Activated CD8-positive, alpha-beta memory T cell treated with anti-CD3 and anti-CD28 coated beads, Interleukin-2, amount 50 U/mL, for 48 hours (primary cell): ENCODE measurements around the gene PCDHA6.
"Not testable (repeated sequence)": the region's sequence is repeated elsewhere in the genome, so short reads cannot be mapped to it uniquely, and the experiment has no call there.

Source experiments
- DNase-seq: peaks from one replicate; pipeline ENCODE4 v3.0.0-alpha.2; 2020

PCDHA6 gene

DNA sequence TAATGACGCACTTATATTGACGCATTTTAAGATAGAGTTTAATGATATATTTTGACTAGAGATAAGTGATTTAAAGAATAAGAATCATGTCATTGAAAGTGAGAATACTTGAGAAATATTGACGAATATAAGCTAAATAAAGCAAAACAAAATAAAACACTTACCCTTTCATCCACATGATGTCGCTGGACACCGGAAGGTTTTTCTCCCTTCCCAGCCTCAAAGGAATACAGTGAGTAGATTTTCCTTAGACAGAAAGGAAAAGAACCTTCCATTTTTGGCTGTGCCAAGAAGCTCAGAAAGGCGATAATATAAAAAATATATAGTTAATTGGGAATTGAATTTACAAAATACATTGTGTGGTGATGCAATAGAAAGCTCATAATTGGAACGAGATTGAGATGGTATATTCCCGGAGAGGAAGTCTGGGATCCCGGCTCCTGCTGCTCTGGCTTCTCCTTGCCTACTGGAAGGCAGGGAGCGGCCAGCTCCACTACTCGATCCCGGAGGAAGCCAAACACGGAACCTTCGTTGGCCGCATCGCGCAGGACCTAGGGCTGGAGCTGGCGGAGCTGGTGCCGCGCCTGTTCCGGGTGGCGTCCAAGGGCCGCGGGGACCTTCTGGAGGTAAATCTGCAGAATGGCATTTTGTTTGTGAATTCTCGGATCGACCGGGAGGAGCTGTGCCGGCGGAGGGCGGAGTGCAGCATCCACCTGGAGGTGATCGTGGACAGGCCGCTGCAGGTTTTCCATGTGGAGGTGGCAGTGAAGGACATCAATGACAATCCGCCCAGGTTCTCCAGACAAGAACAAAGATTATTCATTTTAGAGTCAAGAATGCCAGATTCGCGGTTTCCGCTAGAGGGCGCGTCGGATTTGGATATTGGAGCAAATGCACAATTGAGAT, 6.1 kb upstream of the PCDHA6 start, which contains the start of gene PCDHA5:
PCDHA5 (plus strand) TSS at position 239 of the 906 bp plus-strand sequence.
- peak; percentile 66 for DNase-seq

DNA sequence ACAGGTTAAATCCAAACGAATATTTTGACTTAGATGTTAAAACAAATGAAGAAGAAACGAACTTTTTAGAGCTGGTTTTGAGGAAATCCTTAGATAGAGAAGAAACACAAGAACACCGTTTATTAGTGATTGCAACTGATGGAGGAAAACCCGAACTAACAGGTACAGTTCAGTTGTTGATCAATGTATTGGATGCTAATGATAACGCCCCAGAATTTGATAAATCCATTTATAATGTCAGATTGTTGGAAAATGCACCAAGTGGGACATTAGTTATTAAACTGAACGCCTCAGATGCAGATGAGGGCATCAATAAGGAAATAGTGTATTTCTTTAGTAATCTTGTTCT, 5.5 kb upstream of the PCDHA6 start:
- DNase-seq = no peak

DNA sequence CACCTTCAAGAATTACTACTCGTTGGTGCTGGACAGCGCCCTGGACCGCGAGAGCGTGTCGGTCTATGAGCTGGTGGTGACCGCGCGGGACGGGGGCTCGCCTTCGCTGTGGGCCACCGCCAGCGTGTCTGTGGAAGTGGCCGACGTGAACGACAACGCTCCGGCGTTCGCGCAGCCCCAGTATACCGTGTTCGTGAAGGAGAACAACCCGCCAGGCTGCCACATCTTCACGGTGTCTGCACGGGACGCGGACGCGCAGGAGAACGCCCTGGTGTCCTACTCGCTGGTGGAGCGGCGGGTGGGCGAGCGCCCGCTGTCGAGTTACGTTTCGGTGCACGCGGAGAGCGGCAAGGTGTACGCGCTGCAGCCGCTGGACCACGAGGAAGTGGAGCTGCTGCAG, 4.8 kb upstream of the PCDHA6 start:
- not testable (repeated sequence) for DNase-seq

GRCh38 chr5:140823475-140823874, 4.3 kb upstream of the PCDHA6 start:
- DNase-seq = no peak

- DNase-seq = no peak
These were observed 590 bp downstream of the PCDHA6 start for GRCh38 chr5:140828362-140828737.

DNA sequence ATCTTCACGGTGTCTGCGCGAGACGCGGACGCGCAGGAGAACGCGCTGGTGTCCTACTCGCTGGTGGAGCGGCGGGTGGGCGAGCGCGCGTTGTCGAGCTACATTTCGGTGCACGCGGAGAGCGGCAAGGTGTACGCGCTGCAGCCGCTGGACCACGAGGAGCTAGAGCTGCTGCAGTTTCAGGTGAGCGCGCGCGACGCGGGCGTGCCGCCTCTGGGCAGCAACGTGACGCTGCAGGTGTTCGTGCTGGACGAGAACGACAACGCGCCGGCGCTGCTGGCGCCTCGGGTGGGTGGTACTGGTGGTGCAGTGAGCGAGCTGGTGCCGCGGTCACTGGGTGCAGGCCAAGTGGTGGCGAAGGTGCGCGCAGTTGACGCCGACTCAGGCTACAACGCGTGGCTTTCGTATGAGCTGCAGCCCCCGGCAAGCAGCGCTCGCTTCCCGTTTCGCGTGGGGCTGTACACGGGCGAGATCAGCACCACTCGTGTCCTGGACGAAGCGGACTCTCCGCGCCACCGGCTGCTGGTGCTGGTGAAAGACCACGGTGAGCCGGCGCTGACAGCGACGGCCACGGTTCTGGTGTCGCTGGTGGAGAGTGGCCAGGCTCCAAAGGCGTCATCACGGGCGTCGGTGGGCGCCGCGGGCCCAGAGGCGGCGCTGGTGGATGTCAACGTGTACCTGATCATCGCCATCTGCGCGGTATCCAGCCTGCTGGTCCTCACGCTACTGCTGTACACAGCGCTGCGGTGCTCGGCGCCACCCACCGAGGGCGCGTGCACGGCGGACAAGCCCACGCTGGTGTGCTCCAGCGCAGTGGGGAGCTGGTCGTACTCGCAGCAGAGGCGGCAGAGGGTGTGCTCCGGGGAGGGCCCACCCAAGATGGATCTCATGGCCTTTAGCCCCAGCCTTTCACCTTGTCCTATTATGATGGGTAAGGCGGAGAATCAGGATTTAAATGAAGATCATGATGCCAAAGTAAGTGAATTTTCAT, 2.0 kb downstream of the PCDHA6 start:
- DNase-seq = not testable (repeated sequence)

- no peak for DNase-seq
These were observed 6.2 kb downstream of the PCDHA6 start, which contains the start of gene PCDHA7 for GRCh38 chr5:140833993-140834392. Gene PCDHA7, plus strand, starts transcription at chr5:140834269. Its CDS starts 115 bp downstream, at chr5:140834384.

- DNase-seq = not testable (repeated sequence)
These were observed 6.8 kb downstream of the PCDHA6 start for GRCh38 chr5:140834439-140835008.

DNA sequence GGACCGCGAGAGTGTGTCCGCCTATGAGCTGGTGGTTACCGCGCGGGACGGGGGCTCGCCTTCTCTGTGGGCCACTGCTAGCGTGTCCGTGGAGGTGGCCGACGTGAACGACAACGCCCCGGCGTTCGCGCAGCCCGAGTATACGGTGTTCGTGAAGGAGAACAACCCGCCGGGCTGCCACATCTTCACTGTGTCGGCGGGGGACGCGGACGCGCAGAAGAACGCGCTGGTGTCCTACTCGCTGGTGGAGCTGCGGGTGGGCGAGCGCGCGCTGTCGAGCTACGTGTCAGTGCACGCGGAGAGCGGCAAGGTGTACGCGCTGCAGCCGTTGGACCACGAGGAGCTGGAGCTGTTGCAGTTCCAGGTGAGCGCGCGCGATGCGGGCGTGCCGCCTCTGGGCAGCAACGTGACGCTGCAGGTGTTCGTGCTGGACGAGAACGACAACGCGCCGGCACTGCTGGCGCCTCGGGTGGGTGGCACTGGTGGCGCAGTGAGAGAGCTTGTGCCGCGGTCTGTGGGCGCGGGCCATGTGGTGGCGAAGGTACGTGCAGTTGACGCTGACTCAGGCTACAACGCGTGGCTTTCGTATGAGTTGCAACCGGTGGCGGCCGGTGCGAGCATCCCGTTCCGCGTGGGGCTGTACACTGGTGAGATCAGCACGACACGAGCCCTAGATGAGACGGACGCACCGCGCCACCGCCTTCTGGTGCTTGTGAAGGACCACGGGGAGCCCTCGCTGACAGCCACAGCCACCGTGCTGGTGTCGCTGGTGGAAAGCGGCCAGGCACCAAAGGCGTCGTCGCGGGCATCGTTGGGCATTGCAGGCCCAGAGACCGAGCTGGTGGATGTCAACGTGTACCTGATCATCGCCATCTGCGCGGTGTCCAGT, 8.1 kb downstream of the PCDHA6 start:
- no peak for DNase-seq

DNA sequence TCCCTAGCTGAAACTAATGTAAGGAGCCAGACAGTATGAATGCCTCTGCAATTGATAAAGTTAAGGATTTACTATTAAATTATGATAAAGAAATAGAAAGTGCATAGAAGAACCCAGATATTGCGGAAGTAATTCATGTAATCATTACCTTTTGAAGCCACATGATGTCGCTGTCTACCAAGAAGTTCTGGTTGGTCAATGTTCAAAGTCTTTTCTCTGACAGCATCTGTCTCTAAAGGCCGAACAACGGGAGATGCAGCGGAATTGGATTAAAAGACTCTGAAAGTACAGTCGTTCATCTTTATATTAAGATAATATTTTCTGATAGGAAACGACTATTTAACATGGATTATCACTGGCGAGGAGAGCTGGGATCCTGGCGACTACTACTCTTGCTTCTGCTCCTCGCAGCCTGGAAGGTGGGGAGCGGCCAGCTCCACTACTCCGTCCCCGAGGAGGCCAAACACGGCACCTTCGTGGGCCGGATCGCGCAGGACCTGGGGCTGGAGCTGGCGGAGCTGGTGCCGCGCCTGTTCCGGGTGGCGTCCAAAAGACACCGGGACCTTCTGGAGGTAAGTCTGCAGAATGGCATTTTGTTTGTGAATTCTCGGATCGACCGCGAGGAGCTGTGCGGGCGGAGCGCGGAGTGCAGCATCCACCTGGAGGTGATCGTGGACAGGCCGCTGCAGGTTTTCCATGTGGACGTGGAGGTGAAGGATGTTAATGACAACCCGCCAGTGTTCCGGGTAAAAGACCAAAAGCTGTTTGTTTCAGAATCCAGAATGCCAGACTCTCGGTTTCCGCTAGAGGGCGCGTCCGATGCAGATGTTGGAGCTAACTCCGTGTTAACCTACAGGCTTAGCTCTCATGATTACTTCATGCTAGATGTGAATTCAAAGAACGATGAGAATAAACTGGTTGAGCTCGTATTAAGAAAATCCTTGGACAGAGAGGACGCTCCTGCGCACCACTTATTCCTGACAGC, 13.5 kb downstream of the PCDHA6 start, which contains the start of gene PCDHA8:
PCDHA8 (plus strand) TSS at position 210 of the 985 bp plus-strand sequence; CDS start at position 345, 135 bp downstream.
- DNase-seq = peak; percentile 53

DNA sequence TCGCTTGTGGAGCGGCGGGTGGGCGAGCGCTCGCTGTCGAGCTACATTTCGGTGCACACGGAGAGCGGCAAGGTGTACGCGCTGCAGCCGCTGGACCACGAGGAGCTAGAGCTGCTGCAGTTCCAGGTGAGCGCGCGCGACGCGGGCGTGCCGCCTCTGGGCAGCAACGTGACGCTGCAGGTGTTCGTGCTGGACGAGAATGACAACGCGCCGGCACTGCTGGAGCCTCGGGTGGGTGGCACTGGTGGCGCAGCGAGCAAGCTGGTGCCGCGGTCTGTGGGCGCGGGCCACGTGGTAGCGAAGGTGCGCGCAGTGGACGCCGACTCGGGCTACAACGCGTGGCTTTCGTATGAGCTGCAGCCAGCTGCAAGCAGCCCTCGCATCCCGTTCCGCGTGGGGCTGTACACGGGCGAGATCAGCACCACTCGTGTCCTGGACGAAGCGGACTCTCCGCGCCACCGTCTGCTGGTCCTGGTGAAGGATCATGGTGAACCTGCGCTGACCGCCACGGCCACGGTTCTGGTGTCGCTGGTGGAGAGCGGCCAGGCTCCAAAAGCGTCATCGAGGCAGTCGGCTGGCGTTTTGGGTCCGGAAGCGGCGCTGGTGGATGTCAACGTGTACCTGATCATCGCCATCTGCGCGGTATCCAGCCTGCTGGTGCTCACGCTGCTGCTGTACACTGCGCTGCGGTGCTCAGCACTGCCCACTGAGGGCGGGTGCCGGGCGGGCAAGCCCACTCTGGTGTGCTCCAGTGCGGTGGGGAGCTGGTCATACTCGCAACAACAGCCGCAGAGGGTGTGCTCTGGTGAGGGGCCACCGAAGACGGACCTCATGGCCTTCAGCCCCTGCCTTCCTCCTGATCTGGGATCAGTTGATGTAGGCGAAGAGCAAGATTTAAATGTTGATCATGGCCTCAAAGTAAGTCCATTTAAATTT, 15.3 kb downstream of the PCDHA6 start:
- no peak for DNase-seq

DNA sequence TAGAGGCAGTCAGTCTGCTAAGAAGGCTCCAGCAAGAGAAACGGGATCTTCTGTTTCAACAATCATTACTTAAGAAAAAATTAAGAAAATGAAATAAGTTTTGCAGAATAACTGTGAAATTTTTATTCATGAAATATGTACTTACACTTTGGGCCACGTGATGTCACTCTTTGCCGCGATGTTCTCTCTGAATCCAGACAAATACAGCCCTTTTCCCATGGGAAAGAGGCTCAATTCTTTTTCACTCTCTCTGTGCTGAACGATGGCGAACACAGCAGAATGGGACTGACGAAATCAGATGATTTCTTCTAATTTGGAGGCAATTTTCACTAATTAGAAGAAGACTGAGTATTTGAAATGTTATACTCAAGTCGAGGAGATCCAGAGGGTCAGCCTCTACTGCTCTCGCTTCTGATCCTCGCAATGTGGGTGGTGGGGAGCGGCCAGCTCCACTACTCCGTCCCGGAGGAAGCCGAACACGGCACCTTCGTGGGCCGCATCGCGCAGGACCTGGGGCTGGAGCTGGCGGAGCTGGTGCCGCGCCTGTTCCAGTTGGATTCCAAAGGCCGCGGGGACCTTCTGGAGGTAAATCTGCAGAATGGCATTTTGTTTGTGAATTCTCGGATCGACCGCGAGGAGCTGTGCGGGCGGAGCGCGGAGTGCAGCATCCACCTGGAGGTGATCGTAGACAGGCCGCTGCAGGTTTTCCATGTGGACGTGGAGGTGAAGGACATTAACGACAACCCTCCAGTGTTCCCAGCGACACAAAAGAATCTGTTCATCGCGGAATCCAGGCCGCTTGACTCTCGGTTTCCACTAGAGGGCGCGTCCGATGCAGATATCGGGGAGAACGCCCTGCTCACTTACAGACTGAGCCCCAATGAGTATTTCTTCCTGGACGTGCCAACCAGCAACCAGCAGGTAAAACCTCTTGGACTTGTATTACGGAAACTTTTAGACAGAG, 20.7 kb downstream of the PCDHA6 start, which contains the start of gene PCDHA9:
PCDHA9 (plus strand) TSS at position 244 of the 964 bp plus-strand sequence; CDS start at position 358, 114 bp downstream.
- DNase-seq = not testable (repeated sequence)

- not testable (repeated sequence) for DNase-seq
These were observed 22.3 kb downstream of the PCDHA6 start for GRCh38 chr5:140849831-140850634.

DNA sequence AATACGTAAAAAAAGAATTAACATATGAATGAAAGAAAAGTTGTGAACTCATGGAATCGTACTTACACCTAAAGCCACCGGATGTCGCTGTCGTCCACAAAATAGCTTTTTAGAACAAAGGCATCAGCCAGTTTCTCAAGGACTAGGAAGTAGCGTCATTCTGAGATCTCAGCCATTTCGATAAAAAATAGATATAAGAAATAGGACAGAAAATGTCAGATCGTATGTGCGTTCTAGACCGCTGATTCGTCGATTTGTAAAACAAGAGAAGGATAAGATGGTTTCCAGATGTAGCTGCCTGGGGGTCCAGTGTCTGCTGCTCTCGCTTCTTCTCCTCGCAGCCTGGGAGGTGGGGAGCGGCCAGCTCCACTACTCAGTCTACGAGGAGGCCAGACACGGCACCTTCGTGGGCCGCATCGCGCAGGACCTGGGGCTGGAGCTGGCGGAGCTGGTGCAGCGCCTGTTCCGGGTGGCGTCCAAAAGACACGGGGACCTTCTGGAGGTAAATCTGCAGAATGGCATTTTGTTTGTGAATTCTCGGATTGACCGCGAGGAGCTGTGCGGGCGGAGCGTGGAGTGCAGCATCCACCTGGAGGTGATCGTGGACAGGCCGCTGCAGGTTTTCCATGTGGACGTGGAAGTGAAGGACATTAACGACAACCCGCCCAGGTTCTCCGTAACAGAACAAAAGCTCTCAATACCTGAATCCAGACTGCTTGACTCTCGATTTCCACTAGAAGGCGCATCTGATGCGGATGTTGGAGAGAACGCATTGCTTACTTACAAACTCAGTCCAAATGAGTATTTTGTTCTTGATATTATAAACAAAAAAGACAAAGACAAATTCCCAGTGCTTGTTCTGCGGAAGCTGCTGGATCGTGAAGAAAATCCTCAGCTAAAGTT, 28.3 kb downstream of the PCDHA6 start, which contains the start of gene PCDHA10:
PCDHA10 (plus strand) TSS at position 126 of the 903 bp plus-strand sequence; CDS start at position 278, 152 bp downstream.
- no peak for DNase-seq

DNA sequence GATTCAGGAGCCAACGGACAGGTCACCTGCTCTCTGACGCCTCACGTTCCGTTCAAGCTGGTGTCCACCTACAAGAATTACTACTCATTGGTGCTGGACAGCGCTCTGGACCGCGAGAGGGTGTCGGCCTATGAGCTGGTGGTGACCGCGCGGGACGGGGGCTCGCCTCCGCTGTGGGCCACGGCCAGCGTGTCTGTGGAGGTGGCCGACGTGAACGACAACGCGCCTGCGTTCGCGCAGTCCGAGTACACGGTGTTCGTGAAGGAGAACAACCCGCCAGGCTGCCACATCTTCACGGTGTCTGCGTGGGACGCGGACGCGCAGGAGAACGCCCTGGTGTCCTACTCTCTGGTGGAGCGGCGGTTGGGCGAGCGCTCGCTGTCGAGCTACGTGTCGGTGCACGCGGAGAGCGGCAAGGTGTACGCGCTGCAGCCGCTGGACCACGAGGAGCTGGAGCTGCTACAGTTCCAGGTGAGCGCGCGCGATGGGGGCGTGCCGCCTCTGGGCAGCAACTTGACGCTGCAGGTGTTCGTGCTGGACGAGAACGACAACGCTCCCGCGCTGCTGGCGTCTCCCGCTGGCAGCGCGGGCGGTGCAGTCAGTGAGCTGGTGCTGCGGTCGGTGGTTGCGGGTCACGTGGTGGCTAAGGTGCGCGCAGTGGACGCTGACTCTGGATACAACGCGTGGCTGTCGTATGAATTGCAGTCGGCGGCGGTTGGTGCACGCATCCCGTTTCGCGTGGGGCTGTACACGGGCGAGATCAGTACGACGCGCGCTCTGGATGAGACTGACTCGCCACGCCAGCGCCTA, 29.6 kb downstream of the PCDHA6 start:
- no peak for DNase-seq
